Measurements from ENCODE around the gene RNF213. TPM values are rescaled to one million over a fixed set of nuclear protein-coding genes. Genes with fewer than 3 reads are reported as not detected.

RNF213 gene
- total RNA-seq, 1 donor from 2014 or later, result 110 TPM

DNA sequence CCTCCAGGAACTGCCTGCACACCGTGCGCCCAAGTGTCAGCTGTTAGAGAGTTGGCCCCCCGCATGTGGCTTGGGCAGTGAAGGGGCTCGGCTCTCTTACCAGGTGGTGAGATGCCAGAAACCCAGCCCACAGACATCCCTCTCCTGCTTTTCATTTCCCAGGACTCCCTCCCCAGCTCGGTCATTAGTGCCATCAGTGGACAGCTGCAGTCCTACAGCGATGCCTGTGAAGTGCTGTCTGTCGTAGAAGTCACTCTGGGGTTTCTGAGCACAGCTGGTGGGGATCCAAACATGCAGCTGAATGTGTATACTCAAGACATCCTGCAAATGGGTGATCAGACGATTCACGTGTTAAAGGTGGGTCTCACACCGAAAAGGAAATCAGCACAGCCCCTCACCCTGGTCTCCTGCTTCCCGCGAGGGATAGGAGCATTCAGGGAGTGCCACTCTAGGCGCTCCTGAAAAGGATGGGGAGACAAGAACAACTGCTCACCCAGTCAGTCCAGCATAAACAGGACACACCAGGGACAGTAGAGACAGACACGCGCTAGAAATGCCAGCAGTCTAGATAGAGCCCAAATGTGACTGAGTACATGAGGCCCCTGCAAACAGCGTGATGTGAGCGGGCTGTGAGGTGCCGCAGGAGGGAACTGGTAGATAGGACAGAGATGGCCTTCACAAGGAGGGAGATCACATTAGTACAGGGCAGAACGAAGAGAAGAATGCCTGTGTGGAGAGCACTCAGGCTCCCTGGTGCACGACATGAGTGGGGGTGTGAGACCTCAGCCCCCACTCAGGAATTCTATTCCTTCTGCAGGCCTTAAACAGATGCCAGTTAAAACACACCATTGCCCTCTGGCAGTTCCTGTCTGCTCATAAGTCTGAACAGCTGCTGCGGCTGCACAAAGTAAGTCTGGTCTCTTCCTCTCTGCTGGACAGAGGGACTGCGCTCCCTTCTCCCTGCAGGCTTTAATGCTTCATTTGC is 128.7 kb downstream of the RNF213 start:
- TF ChIP-seq, protein P1, sequence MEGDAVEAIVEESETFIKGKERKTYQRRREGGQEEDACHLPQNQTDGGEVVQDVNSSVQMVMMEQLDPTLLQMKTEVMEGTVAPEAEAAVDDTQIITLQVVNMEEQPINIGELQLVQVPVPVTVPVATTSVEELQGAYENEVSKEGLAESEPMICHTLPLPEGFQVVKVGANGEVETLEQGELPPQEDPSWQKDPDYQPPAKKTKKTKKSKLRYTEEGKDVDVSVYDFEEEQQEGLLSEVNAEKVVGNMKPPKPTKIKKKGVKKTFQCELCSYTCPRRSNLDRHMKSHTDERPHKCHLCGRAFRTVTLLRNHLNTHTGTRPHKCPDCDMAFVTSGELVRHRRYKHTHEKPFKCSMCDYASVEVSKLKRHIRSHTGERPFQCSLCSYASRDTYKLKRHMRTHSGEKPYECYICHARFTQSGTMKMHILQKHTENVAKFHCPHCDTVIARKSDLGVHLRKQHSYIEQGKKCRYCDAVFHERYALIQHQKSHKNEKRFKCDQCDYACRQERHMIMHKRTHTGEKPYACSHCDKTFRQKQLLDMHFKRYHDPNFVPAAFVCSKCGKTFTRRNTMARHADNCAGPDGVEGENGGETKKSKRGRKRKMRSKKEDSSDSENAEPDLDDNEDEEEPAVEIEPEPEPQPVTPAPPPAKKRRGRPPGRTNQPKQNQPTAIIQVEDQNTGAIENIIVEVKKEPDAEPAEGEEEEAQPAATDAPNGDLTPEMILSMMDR (IDR thresholded peaks at IDR 0.05; ENCODE audit: unreplicated experiment), result no peak
- Mint-ChIP-seq H3K36me3 (ENCODE audit: low read depth, unreplicated experiment) (peaks cover 47% of the 10 kb centered on the region), H3K9me3 (ENCODE audit: unreplicated experiment) (no peaks in the 10 kb centered on the region), H3K27ac (ENCODE audit: unreplicated experiment) (no peak overlapping the region), H3K4me3 (ENCODE audit: unreplicated experiment) (peak overlapping the region; percentile 66), H3K27me3 (ENCODE audit: unreplicated experiment) (peaks cover 11% of the 10 kb centered on the region), H3K4me1 (ENCODE audit: unreplicated experiment) (peaks cover 5% of the 10 kb centered on the region)
- DNase-seq (ENCODE audit: low spot score), result no peak

- DNase-seq (ENCODE audit: low spot score), result no peak
- no peak overlapping the region for H3K27ac Mint-ChIP-seq (ENCODE audit: unreplicated experiment)
Observed at GRCh38 chr17:80393241-80393890, 132.7 kb downstream of the RNF213 start.

GRCh38 chr17:80393961-80394360 is 133.3 kb downstream of the RNF213 start:
- peaks cover 6% of the 10 kb centered on the region for H3K27me3 Mint-ChIP-seq (ENCODE audit: unreplicated experiment)
- no peak overlapping the region for H3K4me3 Mint-ChIP-seq (ENCODE audit: unreplicated experiment)
- peaks cover 28% of the 10 kb centered on the region for H3K36me3 Mint-ChIP-seq (ENCODE audit: low read depth, unreplicated experiment)
- H3K4me1 Mint-ChIP-seq (ENCODE audit: unreplicated experiment), result peaks cover 21% of the 10 kb centered on the region
- H3K27ac Mint-ChIP-seq (ENCODE audit: unreplicated experiment), result no peak overlapping the region
- no peak for DNase-seq (ENCODE audit: low spot score)
- no peaks in the 10 kb centered on the region for H3K9me3 Mint-ChIP-seq (ENCODE audit: unreplicated experiment)
- TF ChIP-seq, protein P1 (IDR thresholded peaks at IDR 0.05; ENCODE audit: unreplicated experiment), result no peak

More at GRCh38 chr17:80393241-80393890, 132.7 kb downstream of the RNF213 start:
- TF ChIP-seq, protein P1 (IDR thresholded peaks at IDR 0.05; ENCODE audit: unreplicated experiment), result no peak
- Mint-ChIP-seq H3K4me3 (ENCODE audit: unreplicated experiment) (peak overlapping the region; percentile 31), H3K36me3 (ENCODE audit: low read depth, unreplicated experiment) (peaks cover 32% of the 10 kb centered on the region), H3K27me3 (ENCODE audit: unreplicated experiment) (peaks cover 6% of the 10 kb centered on the region), H3K4me1 (ENCODE audit: unreplicated experiment) (peaks cover 18% of the 10 kb centered on the region), H3K9me3 (ENCODE audit: unreplicated experiment) (no peaks in the 10 kb centered on the region)

DNA sequence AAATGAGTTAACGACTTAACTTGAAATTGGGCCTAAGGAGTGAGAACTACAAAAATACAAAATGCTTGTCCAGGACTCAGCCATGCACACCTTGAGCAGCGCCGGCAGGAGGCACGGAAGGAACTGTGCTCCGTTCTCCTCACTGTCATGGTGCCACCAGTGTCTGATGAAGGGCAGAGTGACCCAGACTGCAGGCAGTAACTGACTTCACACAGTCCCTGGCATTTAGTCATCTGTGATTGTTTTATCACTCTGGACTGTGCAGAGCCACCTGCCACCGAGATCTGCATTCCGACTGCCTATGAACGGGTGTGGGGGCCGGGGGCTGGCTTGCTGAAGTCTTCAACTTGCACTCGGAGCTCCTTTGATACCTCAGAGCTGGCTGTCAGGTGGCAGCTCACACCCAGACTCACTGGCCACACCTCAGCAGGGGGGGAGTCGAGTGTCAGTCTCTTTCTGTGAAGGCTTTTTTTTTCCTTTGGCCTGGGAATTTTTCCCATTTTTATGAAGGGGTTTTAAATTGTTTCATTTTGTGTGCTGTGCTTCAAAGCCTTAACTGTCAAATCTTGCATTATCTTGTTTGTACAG is 134.1 kb downstream of the RNF213 start:
- TF ChIP-seq, protein P1 (IDR thresholded peaks at IDR 0.05; ENCODE audit: unreplicated experiment), result no peak
- Mint-ChIP-seq H3K4me3 (ENCODE audit: unreplicated experiment) (no peak overlapping the region), H3K9me3 (ENCODE audit: unreplicated experiment) (no peaks in the 10 kb centered on the region), H3K36me3 (ENCODE audit: low read depth, unreplicated experiment) (peaks cover 22% of the 10 kb centered on the region), H3K27ac (ENCODE audit: unreplicated experiment) (no peak overlapping the region), H3K27me3 (ENCODE audit: unreplicated experiment) (peaks cover 2% of the 10 kb centered on the region), H3K4me1 (ENCODE audit: unreplicated experiment) (peaks cover 24% of the 10 kb centered on the region)
- no peak for DNase-seq (ENCODE audit: low spot score)
